Fibroblast of lung (primary cell): ENCODE data around the gene SMC3. TPM values are rescaled to one million over a fixed set of nuclear protein-coding genes. Genes with fewer than 3 reads are reported as not detected.
A peak's percentile ranks its signal among the peaks of the same experiment; 100 is the strongest.

Source experiments
- DNase-seq, 2 donors: peaks; one replicate each; pipeline versions ENCODE4 v3.0.0 to v3.0.0-alpha.2; 2010; ENCODE audit warnings: low read depth in 2 of 2
- H2AFZ ChIP-seq: 2 replicates; pipeline ENCODE4 v1.5.1; 2012; ENCODE audit warnings: low read length, control low read depth, inconsistent platforms
- H3K27ac ChIP-seq: 2 replicates; pipeline ENCODE4 v1.5.1; 2011; ENCODE audit warnings: low read length, control low read depth; ENCODE audit not compliant: insufficient read depth
- H3K27me3 ChIP-seq: 2 replicates; pipeline ENCODE4 v1.5.1; 2011; ENCODE audit warnings: mild to moderate bottlenecking, low read length; ENCODE audit not compliant: control insufficient read depth, insufficient read depth
- H3K36me3 ChIP-seq: 2 replicates; pipeline ENCODE4 v1.5.1; 2011; ENCODE audit warnings: low read length; ENCODE audit not compliant: control insufficient read depth, insufficient read depth
- H3K4me1 ChIP-seq: 2 replicates; pipeline ENCODE4 v1.5.1; 2011; ENCODE audit warnings: low read length; ENCODE audit not compliant: control insufficient read depth, insufficient read depth; ENCODE audit errors: extremely low read depth
- H3K4me2 ChIP-seq: 2 replicates; pipeline ENCODE4 v1.5.1; 2011; ENCODE audit warnings: low read length, control low read depth; ENCODE audit not compliant: insufficient read depth; ENCODE audit errors: extremely low read depth
- H3K4me3 ChIP-seq, 4 experiments: fragments of 200-600 bp in 1 of 4; sonication (generic) in 1 of 4; replicated peaks in 1 of 4; 2 replicates each; pipeline ENCODE4 v1.5.1; 2011 to 2016; ENCODE audit warnings: low read length in 4 of 4, low read depth in 3 of 4, mild to moderate bottlenecking in 3 of 4, control low read depth in 2 of 4, inconsistent platforms in 1 of 4, mixed read lengths in 1 of 4; ENCODE audit not compliant: insufficient read depth in 1 of 4; ENCODE audit errors: control extremely low read depth in 1 of 4
- H3K79me2 ChIP-seq: 2 replicates; pipeline ENCODE4 v1.5.1; 2012; ENCODE audit warnings: mild to moderate bottlenecking, low read length, inconsistent platforms; ENCODE audit not compliant: control insufficient read depth, insufficient read depth
- H3K9ac ChIP-seq: 2 replicates; pipeline ENCODE4 v1.5.1; 2011; ENCODE audit warnings: mild to moderate bottlenecking, low read length, control low read depth; ENCODE audit not compliant: insufficient read depth
- H3K9me3 ChIP-seq: 2 replicates; pipeline ENCODE4 v1.5.1; 2012; ENCODE audit warnings: low read depth, low read length; ENCODE audit not compliant: control insufficient read depth, insufficient read depth
- H4K20me1 ChIP-seq: 2 replicates; pipeline ENCODE4 v1.5.1; 2011; ENCODE audit warnings: low read length; ENCODE audit not compliant: control insufficient read depth, insufficient read depth; ENCODE audit errors: extremely low read depth
- CTCF ChIP-seq, 2 donors: IDR thresholded peaks in 1 of 2; conservative IDR thresholded peaks in 1 of 2; 1 replicate in 1 of 2; 2 replicates in 1 of 2; pipeline ENCODE4 v1.5.1; 2011 to 2012; ENCODE audit warnings: low read length in 2 of 2, control low read depth in 1 of 2, inconsistent platforms in 1 of 2, low read depth in 1 of 2, mild to moderate bottlenecking in 1 of 2
- EZH2 ChIP-seq: IDR thresholded peaks from 2 replicates; pipeline ENCODE4 v1.5.1; 2012; ENCODE audit warnings: low read length, control low read depth, mild to moderate bottlenecking; ENCODE audit errors: missing control alignments
- polyA plus RNA-seq, 2 donors: library from polyadenylated mRNA; depleted of rRNA in 1 of 2; stranded (reverse) in 1 of 2; unstranded in 1 of 2; fragments of >200 nt; gene quantifications; 2 replicates each; pipeline ENCODE4 v1.2.1, GENCODE V29; 2011 to 2012; ENCODE audit warnings: missing spikeins in 1 of 2
- total RNA-seq: library from RNA; depleted of rRNA; stranded (reverse); fragments of >200 nt; gene quantifications from 2 replicates; pipeline ENCODE4 v1.2.1, GENCODE V29; 2014

SMC3 gene
- total and polyA plus RNA-seq, 2 donors (not counting 1 experiment from before 2014, with no cell fraction given), result 25.9 to 31.9 TPM

- Histone ChIP-seq H2AFZ (no peak overlapping the region), H4K20me1 (no peaks in the 10 kb centered on the region), H3K27me3 (no peaks in the 10 kb centered on the region), H3K4me2 (no peak overlapping the region), H3K9me3 (no peaks in the 10 kb centered on the region), H3K27ac (no peak overlapping the region), H3K9ac (no peak overlapping the region), H3K4me1 (no peaks in the 10 kb centered on the region), H3K79me2 (no peaks in the 10 kb centered on the region), H3K4me3 (no peak overlapping the region), H3K36me3 (no peaks in the 10 kb centered on the region)
- DNase-seq, result peak in 1 of 2 donors; percentile 41
- TF ChIP-seq EZH2 (no peak), CTCF (conservative IDR thresholded peaks at IDR 0.05 in 1 of 2, IDR thresholded peaks at IDR 0.05 in 1 of 2; ENCODE audit: low read depth in 1 of 2, low read length in 2 of 2) (no peak)
These were observed 21.4 kb upstream of the SMC3 start for GRCh38 chr10:110546077-110546476.

- no peak for DNase-seq
- Histone ChIP-seq H3K36me3 (no peaks in the 10 kb centered on the region), H4K20me1 (no peaks in the 10 kb centered on the region), H3K9me3 (no peaks in the 10 kb centered on the region), H3K4me2 (peak overlapping the region; percentile 20), H3K79me2 (no peaks in the 10 kb centered on the region), H3K4me3 (no peak overlapping the region), H3K27ac (no peak overlapping the region), H3K27me3 (no peaks in the 10 kb centered on the region), H2AFZ (no peak overlapping the region), H3K9ac (no peak overlapping the region), H3K4me1 (no peaks in the 10 kb centered on the region)
- TF ChIP-seq EZH2 (no peak), CTCF (conservative IDR thresholded peaks at IDR 0.05 in 1 of 2, IDR thresholded peaks at IDR 0.05 in 1 of 2; ENCODE audit: low read depth in 1 of 2, low read length in 2 of 2) (no peak)
These were observed 20.9 kb upstream of the SMC3 start for GRCh38 chr10:110546499-110547110.

- TF ChIP-seq EZH2, result no peak
- TF ChIP-seq CTCF (conservative IDR thresholded peaks at IDR 0.05 in 1 of 2, IDR thresholded peaks at IDR 0.05 in 1 of 2; ENCODE audit: low read depth in 1 of 2, low read length in 2 of 2), result peak; percentile 82 to 84
- Histone ChIP-seq H3K9ac (no peak overlapping the region), H4K20me1 (no peaks in the 10 kb centered on the region), H2AFZ (no peak overlapping the region), H3K27me3 (no peaks in the 10 kb centered on the region), H3K79me2 (no peaks in the 10 kb centered on the region), H3K9me3 (no peaks in the 10 kb centered on the region), H3K27ac (no peak overlapping the region), H3K4me3 (no peak overlapping the region), H3K4me2 (peak overlapping the region; percentile 20), H3K36me3 (no peaks in the 10 kb centered on the region), H3K4me1 (no peaks in the 10 kb centered on the region)
- peak; percentile 58 to 82 for DNase-seq
These were observed 20.2 kb upstream of the SMC3 start for GRCh38 chr10:110547139-110547761.
